Aorta (tissue), 5 donors: ENCODE measurements around the gene CYLD. TPM values are rescaled to one million over a fixed set of nuclear protein-coding genes. Genes with fewer than 3 reads are reported as not detected.

Experiments
- ATAC-seq: fragments of 200-7000 bp; cut with Tn5 transposase; one replicate; pipeline ENCODE4 v1.9.1; 2022; ENCODE audit warnings: moderate library complexity; ENCODE audit not compliant: low FRiP score
- DNase-seq, 2 donors: peaks; one replicate each; pipeline ENCODE4 v3.0.0-alpha.2; 2020
- H3K27ac ChIP-seq, 2 donors: one replicate each; pipeline ENCODE4 v1.5.1; 2013; ENCODE audit warnings: low read length in 2 of 2, mild to moderate bottlenecking in 2 of 2, moderate library complexity in 2 of 2, control low read depth in 1 of 2, inconsistent platforms in 1 of 2, low read depth in 1 of 2
- H3K27me3 ChIP-seq, 2 donors: one replicate each; pipeline ENCODE4 v1.6.1; 2013; ENCODE audit warnings: control low read depth in 1 of 2, low read length in 1 of 2, mild to moderate bottlenecking in 1 of 2, moderate library complexity in 1 of 2; ENCODE audit not compliant: insufficient read depth in 2 of 2, control insufficient read depth in 1 of 2
- H3K36me3 ChIP-seq, 2 donors: one replicate each; pipeline ENCODE4 v1.6.1; 2013; ENCODE audit warnings: control low read depth in 1 of 2, low read length in 1 of 2, mild to moderate bottlenecking in 1 of 2; ENCODE audit not compliant: insufficient read depth in 2 of 2, control insufficient read depth in 1 of 2
- H3K4me1 ChIP-seq, 2 donors: one replicate each; pipeline ENCODE4 v1.6.1; 2013; ENCODE audit warnings: low read length in 2 of 2, control low read depth in 1 of 2, mild to moderate bottlenecking in 1 of 2, moderate library complexity in 1 of 2; ENCODE audit not compliant: insufficient read depth in 2 of 2, control insufficient read depth in 1 of 2
- H3K4me3 ChIP-seq, 2 donors: one replicate each; pipeline ENCODE4 v1.5.1; 2013; ENCODE audit warnings: low read length in 2 of 2, control low read depth in 1 of 2, mild to moderate bottlenecking in 1 of 2
- H3K9me3 ChIP-seq: one replicate; pipeline ENCODE4 v1.6.1; 2013; ENCODE audit warnings: mild to moderate bottlenecking, low read length; ENCODE audit not compliant: control insufficient read depth
- WGBS, 2 donors: extraction: QIAGEN DNeasy Blood & Tissue Kit; methylation state at CpG; one replicate each; pipeline ENCODE4 v1.1.7; 2013; 5-methylcytosine and 5-hydroxymethylcytosine counted together
- intact Hi-C, 2 donors: fragments of 100-400 bp; cut with DNase I; formaldehyde crosslinking; loops; one replicate each; pipeline versions ENCODE4 v1.14.2 to v1.15.0; 2022
- polyA plus RNA-seq, 2 donors: library from polyadenylated mRNA; stranded (reverse); fragments of 200-250 nt; gene quantifications; one replicate each; pipeline ENCODE4 v1.2.3, GENCODE V29; 2013
- total RNA-seq, 2 donors: library from RNA; stranded (reverse); fragmentation: NEBNext Ultra II Directional; extraction: Animal tissue kit (Norgen Biotek cat#: 25700); gene quantifications; one replicate each; pipeline ENCODE4 v1.2.1, GENCODE V29; 2021
- donor health status: healthy with polysubstance abuse.
- donor health status: Bipolar disorder and iron deficiency.
- donor health status: DM: no; HTN: no; CAD: no.
- donor health status: DM: no; HTN: no; CAD: no.
- donor health status: DM: yes; HTN: yes; CAD: no.

CYLD gene
- total and polyA plus RNA-seq, 4 donors, result 15.8 to 65.1 (median 42.7) TPM

DNA sequence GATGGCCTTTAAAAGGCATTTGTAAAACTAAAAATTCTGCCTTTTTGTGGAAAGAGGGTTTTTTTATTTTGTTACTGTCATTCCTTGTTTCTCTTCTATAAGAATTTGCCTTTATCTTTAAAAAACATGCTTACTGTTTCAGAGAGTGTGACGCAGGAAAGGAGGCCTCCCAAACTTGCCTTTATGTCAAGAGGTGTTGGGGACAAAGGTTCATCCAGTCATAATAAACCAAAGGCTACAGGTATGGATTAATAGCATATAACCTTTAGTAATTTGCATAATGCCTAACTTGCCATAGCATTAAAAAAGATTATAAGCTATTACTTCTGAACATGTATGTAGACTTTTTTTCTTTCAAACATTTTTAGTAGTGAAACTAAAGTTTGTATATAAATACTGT is 34.2 kb downstream of the CYLD start:
- H3K27me3 ChIP-seq, result no peaks in the 10 kb centered on the region
- WGBS, 2 donors, result 92 to 93% methylated on average over 1 of the region's 1 CpG
- H3K36me3 ChIP-seq, result peaks cover 0 to 7% of the 10 kb centered on the region in 2 donors
- no peaks in the 10 kb centered on the region for H3K9me3 ChIP-seq
- H3K4me3 ChIP-seq, result no peak overlapping the region
- DNase-seq (no peak), ATAC-seq (no peak)
- intact Hi-C loops, result no loop called here
- H3K4me1 ChIP-seq, result no peaks in the 10 kb centered on the region
- H3K27ac ChIP-seq, result no peak overlapping the region

DNA sequence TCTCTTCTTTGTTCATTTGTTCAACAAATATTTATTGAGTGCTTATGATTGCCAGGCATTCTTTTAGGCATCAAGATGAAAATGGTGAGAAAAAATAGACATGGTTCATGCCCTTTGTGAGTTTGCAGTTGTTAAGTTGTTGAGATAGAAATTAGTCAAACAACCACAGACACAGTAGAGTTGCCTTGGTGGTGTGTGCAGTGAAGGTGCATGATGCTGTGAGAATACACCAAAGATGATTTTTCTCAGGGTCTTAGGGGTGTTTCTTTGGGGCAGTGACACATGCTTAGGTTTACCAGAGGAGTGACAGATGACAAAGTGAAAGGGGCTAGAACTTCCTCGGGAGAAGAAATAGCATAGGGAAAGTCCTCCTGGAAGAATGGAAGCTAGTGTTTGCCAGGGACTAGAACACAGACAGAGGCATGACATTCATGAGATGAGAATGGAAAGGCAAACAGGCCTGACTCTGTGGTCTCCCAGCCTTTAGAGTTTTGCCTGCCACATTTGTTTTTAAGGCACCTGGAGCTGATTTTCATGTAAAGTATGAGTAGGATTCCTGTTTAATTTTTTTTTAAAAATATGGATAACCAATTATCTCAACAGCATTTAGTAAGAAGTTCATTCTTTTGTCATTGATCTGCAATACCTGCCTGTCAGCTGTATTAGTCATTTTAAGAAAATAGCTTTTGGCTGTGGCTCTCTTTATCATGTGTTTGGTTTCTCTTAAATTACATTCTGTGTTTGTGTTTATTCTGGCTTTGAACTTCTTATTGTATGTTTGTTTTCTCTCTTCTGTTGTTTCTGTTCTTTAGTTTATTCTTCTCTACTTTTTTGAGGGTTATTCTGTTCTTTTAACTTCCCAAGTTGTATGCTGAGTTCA is 36.6 kb downstream of the CYLD start:
- Histone ChIP-seq H3K4me3 (no peak overlapping the region), H3K36me3 (peaks cover 0 to 7% of the 10 kb centered on the region in 2 donors), H3K9me3 (no peaks in the 10 kb centered on the region), H3K27ac (no peak overlapping the region), H3K4me1 (no peaks in the 10 kb centered on the region), H3K27me3 (no peaks in the 10 kb centered on the region)
- ATAC-seq, result no peak
- no peak for DNase-seq
- 39 to 50% methylated on average over 1 of the region's 1 CpG for WGBS, 2 donors
- intact Hi-C loops, result no loop called here

DNA sequence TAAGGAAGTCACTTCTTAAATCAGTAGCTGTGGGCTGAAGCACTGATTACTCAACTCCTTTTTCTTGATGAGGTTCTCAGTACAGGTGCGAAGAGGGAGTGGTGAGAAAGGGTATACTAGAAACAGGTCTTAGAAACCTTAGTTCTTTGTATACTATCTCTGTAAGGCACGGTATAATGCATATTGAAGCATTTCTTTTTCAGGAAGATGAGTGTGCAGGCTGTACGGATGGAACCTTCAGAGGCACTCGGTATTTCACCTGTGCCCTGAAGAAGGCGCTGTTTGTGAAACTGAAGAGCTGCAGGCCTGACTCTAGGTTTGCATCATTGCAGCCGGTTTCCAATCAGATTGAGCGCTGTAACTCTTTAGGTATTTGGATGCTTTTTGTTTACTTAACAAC is 39.2 kb downstream of the CYLD start:
- H3K36me3 ChIP-seq, result peaks cover 0 to 7% of the 10 kb centered on the region in 2 donors
- no peak for ATAC-seq
- no peaks in the 10 kb centered on the region for H3K9me3 ChIP-seq
- intact Hi-C loops, result no loop called here
- H3K4me1 ChIP-seq, result no peaks in the 10 kb centered on the region
- H3K27ac ChIP-seq, result no peak overlapping the region
- no peak for DNase-seq
- WGBS, 2 donors, result 82 to 84% methylated on average over 7 of the region's 7 CpGs
- H3K4me3 ChIP-seq, result no peak overlapping the region
- no peaks in the 10 kb centered on the region for H3K27me3 ChIP-seq

DNA sequence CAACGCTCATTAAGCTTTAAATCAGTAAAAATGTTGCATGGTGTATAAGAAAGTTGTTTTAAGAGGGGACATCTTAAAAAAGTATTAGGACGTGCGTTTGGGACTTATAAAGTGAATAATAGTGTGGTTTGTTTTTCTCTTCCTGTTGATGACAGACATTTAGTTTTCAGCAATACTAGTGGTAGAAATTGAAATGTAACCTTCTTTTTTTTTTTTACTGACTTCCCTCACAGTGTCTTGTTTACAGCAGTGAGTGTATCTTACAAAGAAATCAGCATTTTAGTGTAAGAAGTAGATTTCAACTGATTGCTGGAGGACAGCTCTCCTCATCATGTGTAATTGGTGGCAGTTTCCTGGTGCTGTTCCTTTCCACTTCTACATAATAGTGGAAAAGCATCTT is 39.6 kb downstream of the CYLD start:
- H3K36me3 ChIP-seq, result peaks cover 0 to 7% of the 10 kb centered on the region in 2 donors
- no peaks in the 10 kb centered on the region for H3K4me1 ChIP-seq
- no peaks in the 10 kb centered on the region for H3K27me3 ChIP-seq
- ATAC-seq (no peak), DNase-seq (no peak)
- H3K4me3 ChIP-seq, result no peak overlapping the region
- no peaks in the 10 kb centered on the region for H3K9me3 ChIP-seq
- intact Hi-C loops, result no loop called here
- H3K27ac ChIP-seq, result no peak overlapping the region
- whole genome bisulfite sequencing, 2 donors, result 79 to 87% methylated on average over 3 of the region's 3 CpGs

DNA sequence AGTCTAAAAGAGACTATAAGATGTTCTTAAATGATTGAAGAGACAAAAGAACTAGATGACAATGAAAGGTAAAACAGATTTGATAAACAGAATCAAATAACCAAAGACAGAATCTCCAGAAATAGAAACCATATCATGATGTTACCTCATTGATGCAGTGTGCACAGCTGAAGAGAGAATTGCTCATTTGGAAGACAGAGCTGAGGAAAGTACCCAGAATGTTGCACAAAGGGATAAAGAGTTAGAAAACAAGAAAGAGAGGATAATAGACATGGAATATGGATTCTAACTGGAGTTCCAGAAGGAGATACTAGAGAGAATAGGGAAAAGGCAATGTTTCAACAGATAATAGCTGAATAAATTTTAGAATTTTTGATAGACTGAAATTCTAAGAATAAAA is 47.9 kb downstream of the CYLD start:
- ATAC-seq, result no peak
- peaks cover 4 to 5% of the 10 kb centered on the region in 2 donors for H3K36me3 ChIP-seq
- no peak overlapping the region for H3K27ac ChIP-seq
- H3K4me1 ChIP-seq, result no peaks in the 10 kb centered on the region
- DNase-seq, result no peak
- H3K9me3 ChIP-seq, result no peaks in the 10 kb centered on the region
- intact Hi-C loops, result no loop called here
- no peaks in the 10 kb centered on the region for H3K27me3 ChIP-seq
- no peak overlapping the region for H3K4me3 ChIP-seq

DNA sequence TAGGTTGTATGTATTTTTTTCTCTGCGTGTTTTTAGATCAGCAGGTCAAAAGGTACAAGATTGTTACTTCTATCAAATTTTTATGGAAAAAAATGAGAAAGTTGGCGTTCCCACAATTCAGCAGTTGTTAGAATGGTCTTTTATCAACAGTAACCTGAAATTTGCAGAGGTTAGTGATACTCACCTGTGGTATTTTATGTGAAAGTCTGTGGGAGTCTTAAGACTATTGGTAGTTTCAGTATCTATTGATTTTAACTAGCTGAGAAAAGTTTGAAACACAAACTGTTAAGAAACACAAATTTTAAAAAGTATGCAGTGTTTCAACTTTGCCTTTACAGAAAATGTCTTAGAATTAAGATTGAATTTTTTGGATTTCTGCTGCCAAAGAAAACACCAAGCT is 49.6 kb downstream of the CYLD start:
- DNase-seq (no peak), ATAC-seq (no peak)
- H3K4me3 ChIP-seq, result no peak overlapping the region
- no peaks in the 10 kb centered on the region for H3K27me3 ChIP-seq
- H3K4me1 ChIP-seq, result no peaks in the 10 kb centered on the region
- H3K9me3 ChIP-seq, result no peaks in the 10 kb centered on the region
- WGBS, 2 donors, result 90 to 94% methylated on average over 2 of the region's 2 CpGs
- peaks cover 6 to 13% of the 10 kb centered on the region in 2 donors for H3K36me3 ChIP-seq
- H3K27ac ChIP-seq, result no peak overlapping the region
- intact Hi-C loops, result no loop called here

DNA sequence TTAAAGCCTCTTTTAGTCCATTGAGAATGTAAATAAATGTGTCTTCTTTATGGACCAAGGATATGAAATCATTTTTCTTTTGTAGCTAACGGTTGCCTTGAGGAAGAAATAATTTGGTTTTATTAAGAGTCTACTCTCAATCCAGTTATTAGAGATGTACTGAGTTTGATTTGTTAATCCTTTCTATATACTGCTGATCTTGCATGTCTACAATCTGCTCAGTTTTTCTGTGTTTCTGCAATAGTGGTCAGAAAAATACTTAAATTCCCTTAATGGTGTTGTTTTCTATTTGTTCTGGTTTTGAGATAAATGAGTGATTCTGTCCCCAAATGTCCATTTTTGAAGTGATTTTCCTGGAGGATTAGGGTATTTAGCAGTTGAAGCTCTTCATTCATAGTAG is 54.9 kb downstream of the CYLD start:
- H3K9me3 ChIP-seq, result no peaks in the 10 kb centered on the region
- no peaks in the 10 kb centered on the region for H3K4me1 ChIP-seq
- peaks cover 6 to 13% of the 10 kb centered on the region in 2 donors for H3K36me3 ChIP-seq
- no peaks in the 10 kb centered on the region for H3K27me3 ChIP-seq
- H3K27ac ChIP-seq, result no peak overlapping the region
- ATAC-seq (no peak), DNase-seq (no peak)
- intact Hi-C loops, result no loop called here
- 96 to 100% methylated on average over 1 of the region's 1 CpG for WGBS, 2 donors
- H3K4me3 ChIP-seq, result no peak overlapping the region

DNA sequence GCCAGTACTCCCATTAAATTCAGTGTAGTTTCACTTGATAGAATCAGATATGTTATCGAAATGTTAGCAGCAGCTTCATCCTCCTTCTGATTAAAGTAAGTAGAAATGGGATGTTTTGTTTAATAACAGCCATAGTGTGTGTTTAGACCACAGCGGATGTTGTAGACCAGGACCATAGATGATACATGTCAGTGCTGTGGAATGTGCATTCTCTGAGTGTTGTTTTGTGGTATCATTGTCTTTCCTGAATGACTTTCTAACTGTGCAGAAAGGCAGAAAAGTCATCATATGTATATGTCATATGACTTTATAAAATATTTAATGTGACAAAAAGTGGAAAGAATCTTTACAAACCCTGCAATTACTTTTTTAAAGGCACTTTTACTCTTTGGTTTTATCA is 55.6 kb downstream of the CYLD start:
- Histone ChIP-seq H3K36me3 (peaks cover 6 to 13% of the 10 kb centered on the region in 2 donors), H3K9me3 (no peaks in the 10 kb centered on the region), H3K4me3 (no peak overlapping the region), H3K27ac (no peak overlapping the region), H3K27me3 (no peaks in the 10 kb centered on the region), H3K4me1 (no peaks in the 10 kb centered on the region)
- 98 to 99% methylated on average over 2 of the region's 2 CpGs for WGBS, 2 donors
- DNase-seq, result no peak
- intact Hi-C loops, result no loop called here
- ATAC-seq, result no peak

DNA sequence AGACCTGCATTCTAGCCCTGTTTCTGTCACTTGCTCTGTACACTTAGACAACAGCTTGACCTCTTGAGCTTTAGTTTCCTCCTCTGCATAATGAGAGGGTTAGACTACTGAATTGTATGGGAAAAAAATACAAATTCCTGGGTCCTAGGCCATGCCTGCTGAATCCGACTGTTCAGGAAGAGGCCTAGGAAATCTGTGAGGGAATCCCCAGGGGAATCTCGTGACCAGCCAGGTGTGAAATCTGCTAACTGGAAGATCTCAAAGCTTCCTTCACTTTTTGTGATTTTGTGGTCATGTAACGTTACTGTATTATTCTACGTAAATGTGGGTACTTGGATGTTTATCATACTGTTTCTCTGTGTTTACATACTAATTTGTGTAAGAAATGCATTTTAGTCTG is 58.2 kb downstream of the CYLD start:
- Histone ChIP-seq H3K27me3 (no peaks in the 10 kb centered on the region), H3K4me3 (no peak overlapping the region), H3K27ac (no peak overlapping the region), H3K9me3 (no peaks in the 10 kb centered on the region), H3K36me3 (peaks cover 2 to 6% of the 10 kb centered on the region in 2 donors), H3K4me1 (no peaks in the 10 kb centered on the region)
- intact Hi-C loops, result loop anchor here (10.0 kb wide), 4 partner anchors 105 to 775 kb away; partner anchors contain the start of genes CNEP1R1 (in 1 of the 2) and NOD2 (in 1 of the 2)
- no peak for ATAC-seq
- 91 to 92% methylated on average over 4 of the region's 4 CpGs for WGBS, 2 donors
- DNase-seq, result no peak
